KMS-11 (cell line): ENCODE data around the gene M1AP.

Experiments used
- H2AFZ ChIP-seq: fragments of 200-600 bp; sonication (generic); 2 replicates; pipeline ENCODE4 v1.6.1; 2016; ENCODE audit warnings: antibody characterized with exemption, mixed run types, low read depth
- H3K27ac ChIP-seq: fragments of 200-600 bp; sonication (generic); 2 replicates; pipeline ENCODE4 v1.6.1; 2016; ENCODE audit warnings: mild to moderate bottlenecking, mixed run types
- H3K27me3 ChIP-seq: fragments of 200-600 bp; sonication (generic); 2 replicates; pipeline ENCODE4 v1.6.1; 2017; ENCODE audit warnings: mild to moderate bottlenecking, low read depth, mixed run types, moderate library complexity; ENCODE audit not compliant: insufficient read depth
- H3K36me3 ChIP-seq: fragments of 200-600 bp; sonication (generic); 2 replicates; pipeline ENCODE4 v1.6.1; 2017; ENCODE audit warnings: mild to moderate bottlenecking, mixed run types; ENCODE audit not compliant: insufficient read depth
- H3K4me1 ChIP-seq: fragments of 200-600 bp; sonication (generic); 2 replicates; pipeline ENCODE4 v1.6.1; 2016; ENCODE audit warnings: mild to moderate bottlenecking, low read depth, mixed run types; ENCODE audit not compliant: poor library complexity, severe bottlenecking
- H3K4me2 ChIP-seq: fragments of 200-600 bp; sonication (generic); 2 replicates; pipeline ENCODE4 v1.7.0; 2016; ENCODE audit warnings: mild to moderate bottlenecking, mixed run types
- H3K4me3 ChIP-seq: fragments of 200-600 bp; sonication (generic); IDR thresholded peaks from 2 replicates; pipeline ENCODE4 v1.6.1; 2017; ENCODE audit warnings: low read depth, low read length, mixed read lengths; ENCODE audit not compliant: insufficient read depth
- H3K79me2 ChIP-seq: fragments of 200-600 bp; sonication (generic); 2 replicates; pipeline ENCODE4 v1.6.1; 2016; ENCODE audit warnings: low read depth, mixed run types; ENCODE audit not compliant: insufficient read depth
- H3K9ac ChIP-seq: fragments of 200-600 bp; sonication (generic); 2 replicates; pipeline ENCODE4 v1.6.1; 2016; ENCODE audit warnings: mild to moderate bottlenecking, mixed run types
- H4K20me1 ChIP-seq: fragments of 200-600 bp; sonication (generic); 2 replicates; pipeline ENCODE4 v1.6.1; 2016; ENCODE audit warnings: mild to moderate bottlenecking, mixed run types; ENCODE audit not compliant: insufficient read depth
- TF ChIP-seq, protein P1 (sequence below): fragments of 200-600 bp; sonication (generic); conservative IDR thresholded peaks from 2 replicates; pipeline ENCODE4 v1.6.1; 2017; ENCODE audit warnings: low read depth, mild to moderate bottlenecking, antibody characterized with exemption, low read length, moderate library complexity, mixed read lengths

The M1AP gene

GRCh38 chr2:74648009-74648443 lies at the start of gene M1AP:
M1AP (minus strand) TSS chr2:74648330; CDS start chr2:74640275, 8,055 bp downstream.
- Histone ChIP-seq H2AFZ (no peak within 1 kb of the TSS), H3K27me3 (no peaks in the 10 kb centered on the region), H4K20me1 (no peaks in the 10 kb centered on the region), H3K9ac (no peak within 1 kb of the TSS), H3K4me1 (no peaks in the 10 kb centered on the region), H3K79me2 (no peaks in the 10 kb centered on the region), H3K4me3 (no peak within 1 kb of the TSS), H3K27ac (no peak within 1 kb of the TSS), H3K36me3 (no peaks in the 10 kb centered on the region), H3K4me2 (no peak within 1 kb of the TSS)
- TF ChIP-seq, protein P1, sequence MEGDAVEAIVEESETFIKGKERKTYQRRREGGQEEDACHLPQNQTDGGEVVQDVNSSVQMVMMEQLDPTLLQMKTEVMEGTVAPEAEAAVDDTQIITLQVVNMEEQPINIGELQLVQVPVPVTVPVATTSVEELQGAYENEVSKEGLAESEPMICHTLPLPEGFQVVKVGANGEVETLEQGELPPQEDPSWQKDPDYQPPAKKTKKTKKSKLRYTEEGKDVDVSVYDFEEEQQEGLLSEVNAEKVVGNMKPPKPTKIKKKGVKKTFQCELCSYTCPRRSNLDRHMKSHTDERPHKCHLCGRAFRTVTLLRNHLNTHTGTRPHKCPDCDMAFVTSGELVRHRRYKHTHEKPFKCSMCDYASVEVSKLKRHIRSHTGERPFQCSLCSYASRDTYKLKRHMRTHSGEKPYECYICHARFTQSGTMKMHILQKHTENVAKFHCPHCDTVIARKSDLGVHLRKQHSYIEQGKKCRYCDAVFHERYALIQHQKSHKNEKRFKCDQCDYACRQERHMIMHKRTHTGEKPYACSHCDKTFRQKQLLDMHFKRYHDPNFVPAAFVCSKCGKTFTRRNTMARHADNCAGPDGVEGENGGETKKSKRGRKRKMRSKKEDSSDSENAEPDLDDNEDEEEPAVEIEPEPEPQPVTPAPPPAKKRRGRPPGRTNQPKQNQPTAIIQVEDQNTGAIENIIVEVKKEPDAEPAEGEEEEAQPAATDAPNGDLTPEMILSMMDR: no peak

GRCh38 chr2:74696829-74697228 lies 48.7 kb upstream of the M1AP start:
- H3K9ac ChIP-seq: no peak overlapping the region
- H3K36me3 ChIP-seq: no peaks in the 10 kb centered on the region
- peaks cover under 1% of the 10 kb centered on the region for H3K4me1 ChIP-seq
- no peaks in the 10 kb centered on the region for H3K79me2 ChIP-seq
- TF ChIP-seq, protein P1: no peak
- H4K20me1 ChIP-seq: no peaks in the 10 kb centered on the region
- no peak overlapping the region for H3K4me3 ChIP-seq
- H3K4me2 ChIP-seq: no peak overlapping the region
- no peak overlapping the region for H2AFZ ChIP-seq
- no peak overlapping the region for H3K27ac ChIP-seq
- no peaks in the 10 kb centered on the region for H3K27me3 ChIP-seq

DNA sequence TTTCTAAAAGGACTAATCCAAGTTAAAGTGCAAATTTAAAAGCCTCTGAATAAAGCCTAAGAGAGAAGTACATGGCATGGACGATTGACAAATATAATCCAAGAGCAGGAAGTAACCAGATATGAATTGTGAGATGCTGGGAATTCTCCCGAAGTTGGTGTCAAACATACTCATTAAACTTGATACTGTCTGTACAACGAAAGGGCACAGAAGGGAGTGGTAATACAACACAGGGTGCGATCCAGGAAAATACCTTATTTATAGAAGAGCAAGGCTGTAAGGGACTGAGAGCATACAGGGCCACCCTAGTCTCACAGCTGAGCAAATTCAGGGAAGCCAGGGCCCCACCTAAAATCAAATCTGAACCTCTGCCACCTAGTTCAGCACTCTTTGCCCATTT lies 47.5 kb upstream of the M1AP start:
- no peak overlapping the region for H2AFZ ChIP-seq
- H3K9ac ChIP-seq: no peak overlapping the region
- H3K36me3 ChIP-seq: no peaks in the 10 kb centered on the region
- H3K4me1 ChIP-seq: no peaks in the 10 kb centered on the region
- no peaks in the 10 kb centered on the region for H3K27me3 ChIP-seq
- TF ChIP-seq, protein P1: no peak
- H4K20me1 ChIP-seq: no peaks in the 10 kb centered on the region
- no peak overlapping the region for H3K27ac ChIP-seq
- H3K4me2 ChIP-seq: no peak overlapping the region
- no peaks in the 10 kb centered on the region for H3K79me2 ChIP-seq
- H3K4me3 ChIP-seq: no peak overlapping the region

DNA sequence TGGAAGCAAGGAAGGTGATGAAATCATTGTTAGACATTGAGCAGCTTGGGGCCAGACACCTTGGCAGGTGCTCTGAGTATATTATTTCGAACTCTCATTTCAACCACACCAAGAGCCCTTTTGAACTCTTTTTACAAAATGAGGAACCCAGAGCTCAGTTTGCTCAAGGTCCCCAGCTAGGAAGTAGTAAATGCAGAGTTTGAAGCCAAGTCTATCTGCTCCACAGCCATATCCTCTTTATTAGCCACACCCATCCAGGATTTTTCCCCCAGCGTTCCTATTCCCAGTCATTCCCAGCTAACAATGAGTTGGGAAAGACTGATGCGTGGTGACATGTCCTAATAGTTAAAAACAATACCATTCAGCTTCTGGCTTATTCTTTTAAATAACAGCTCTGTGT lies 46.2 kb upstream of the M1AP start:
- H3K79me2 ChIP-seq: no peaks in the 10 kb centered on the region
- H3K4me2 ChIP-seq: no peak overlapping the region
- no peak overlapping the region for H3K4me3 ChIP-seq
- no peaks in the 10 kb centered on the region for H3K4me1 ChIP-seq
- no peak overlapping the region for H3K9ac ChIP-seq
- H4K20me1 ChIP-seq: no peaks in the 10 kb centered on the region
- TF ChIP-seq, protein P1: no peak
- no peaks in the 10 kb centered on the region for H3K27me3 ChIP-seq
- no peaks in the 10 kb centered on the region for H3K36me3 ChIP-seq
- H3K27ac ChIP-seq: no peak overlapping the region
- H2AFZ ChIP-seq: no peak overlapping the region
